GM12874 (cell line): ENCODE data around the gene CNPY1.

Experiments used
- CTCF ChIP-seq: IDR thresholded peaks from 2 replicates; pipeline ENCODE4 v1.5.1; 2011; ENCODE audit warnings: low read depth, mild to moderate bottlenecking, control low read depth, low read length, moderate library complexity; ENCODE audit not compliant: insufficient read depth

The CNPY1 gene

DNA sequence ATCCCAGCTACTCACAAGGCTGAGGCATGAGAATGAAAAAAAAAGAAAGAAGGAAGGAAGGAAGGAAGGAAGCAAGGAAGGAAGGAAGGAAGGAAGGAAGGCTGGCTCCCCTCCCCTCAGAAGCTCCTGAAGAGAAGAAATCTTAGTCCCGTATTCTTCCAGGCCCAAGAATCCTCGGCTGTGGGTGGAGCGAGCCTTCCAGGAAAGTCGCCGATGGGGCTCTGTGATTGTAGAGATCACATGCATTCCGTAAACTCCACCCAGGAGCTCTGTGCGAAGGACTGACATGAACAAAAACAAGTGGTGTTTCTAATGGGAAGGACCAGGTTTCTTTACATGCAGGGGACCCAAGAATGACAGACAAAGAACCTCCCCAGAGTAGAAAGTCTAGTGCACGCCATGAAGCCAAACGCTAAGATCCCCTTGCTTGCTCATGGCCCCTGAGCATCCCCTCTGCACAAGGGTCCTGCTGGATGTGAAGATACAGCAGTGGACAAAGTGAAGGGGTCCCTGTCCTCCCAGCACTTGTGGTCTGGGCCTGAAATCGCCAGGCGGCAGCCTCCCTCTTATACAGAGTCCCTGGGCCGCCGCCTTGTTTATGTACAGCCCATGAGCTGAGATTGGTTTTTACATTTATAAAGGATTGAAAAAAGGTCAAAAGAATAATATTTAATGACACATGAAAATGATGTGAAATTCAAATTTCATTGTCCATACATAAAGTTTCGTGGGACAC lies 25.2 kb downstream of the CNPY1 start:
- TF ChIP-seq CTCF: no peak

- no peak for TF ChIP-seq CTCF
Measured at GRCh38 chr7:155520114-155520513, 26.2 kb downstream of the CNPY1 start.

- TF ChIP-seq CTCF: no peak
Measured at GRCh38 chr7:155518633-155519032, 27.7 kb downstream of the CNPY1 start.

DNA sequence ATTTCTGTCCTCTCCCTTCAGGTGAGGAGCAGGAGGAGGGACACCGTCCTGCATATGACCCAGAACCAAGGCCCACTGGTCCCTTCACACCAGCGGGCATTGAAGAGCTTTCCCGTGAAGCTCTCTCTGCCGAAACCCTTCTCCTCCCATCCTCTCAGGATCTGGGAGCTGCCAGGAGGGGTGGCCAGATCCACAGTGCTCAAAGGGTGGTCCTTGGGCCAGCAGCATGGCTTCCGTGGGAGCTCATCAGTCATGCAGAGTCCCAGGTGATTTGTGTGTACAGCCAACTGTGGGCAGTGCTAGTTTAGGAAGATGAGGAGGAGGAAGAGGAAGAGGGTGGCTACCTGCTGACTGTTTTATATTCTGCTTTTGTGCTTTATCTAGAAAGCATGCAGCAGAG lies 28.4 kb downstream of the CNPY1 start:
- no peak for TF ChIP-seq CTCF

DNA sequence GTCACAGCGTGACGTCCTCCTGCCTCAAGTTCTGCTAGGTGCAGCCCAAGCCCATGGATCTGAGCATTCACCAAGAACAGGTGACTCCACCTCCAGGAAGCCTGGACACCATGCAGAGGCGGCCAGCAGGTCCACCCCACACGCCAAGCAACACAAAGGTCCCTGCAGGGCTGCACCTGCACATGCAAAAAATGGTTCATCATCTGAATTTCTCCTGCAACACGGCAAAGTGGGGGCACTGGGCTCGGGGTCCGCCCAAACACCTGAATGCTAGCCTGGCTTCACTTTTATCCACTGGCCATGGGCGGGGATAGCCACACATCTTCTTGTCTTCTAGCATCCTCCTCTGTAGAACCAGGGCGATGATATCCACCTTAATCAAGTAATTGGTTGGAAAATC lies 28.9 kb downstream of the CNPY1 start:
- no peak for TF ChIP-seq CTCF

- TF ChIP-seq CTCF: no peak
Measured at GRCh38 chr7:155516466-155516865, 29.9 kb downstream of the CNPY1 start.

DNA sequence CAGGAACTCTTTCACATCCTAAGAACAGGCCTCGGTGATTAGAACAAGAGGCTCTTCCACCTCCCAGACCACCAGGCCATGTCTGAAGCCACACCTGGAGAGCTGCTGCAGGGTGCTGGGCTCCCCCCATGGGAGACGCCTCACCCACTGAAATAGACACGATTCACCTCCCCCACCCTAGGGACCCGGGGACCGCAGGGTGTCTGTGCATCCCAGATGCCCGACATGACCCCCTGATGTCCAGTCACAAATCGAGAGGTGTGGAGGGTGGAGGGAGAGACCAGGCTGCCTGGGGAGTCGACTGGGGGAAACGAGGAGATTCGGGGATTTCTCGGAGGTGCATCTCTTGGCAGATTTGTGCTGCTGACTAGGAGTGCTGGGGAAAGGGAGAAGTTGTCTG lies 31.0 kb downstream of the CNPY1 start:
- no peak for TF ChIP-seq CTCF

- no peak for TF ChIP-seq CTCF
Measured at GRCh38 chr7:155514296-155514695, 32.1 kb downstream of the CNPY1 start.
